K562 (cell line): ENCODE data around the gene MRNIP. TPM values are rescaled to one million over a fixed set of nuclear protein-coding genes. Genes with fewer than 3 reads are reported as not detected.

ENCODE experiments used
- CCNT2 ChIP-seq: IDR thresholded peaks from 2 replicates; pipeline ENCODE4 v1.6.1; 2011; ENCODE audit warnings: borderline replicate concordance, low read depth, mild to moderate bottlenecking, moderate library complexity, mixed read lengths, low read length; ENCODE audit not compliant: insufficient read length; ENCODE audit errors: extremely low read depth
- CEBPB ChIP-seq: fragments of 450-650 bp; IDR thresholded peaks from 2 replicates; pipeline ENCODE4 v1.6.1; 2016; ENCODE audit warnings: missing genetic modification characterization, missing compliant biosample characterization
- ESRRB ChIP-seq: fragments of 250-450 bp; sonication (Bioruptor Pico); IDR thresholded peaks from 2 replicates; pipeline ENCODE4 v1.5.0; 2020; ENCODE audit warnings: mild to moderate bottlenecking, moderate library complexity, borderline replicate concordance
- GATA2 ChIP-seq: sonication (generic); formaldehyde crosslinking; IDR thresholded peaks from 2 replicates; pipeline ENCODE4 v1.4.0; 2020; ENCODE audit warnings: mild to moderate bottlenecking, missing genetic modification reagents
- IFI16 ChIP-seq: fragments of 250-450 bp; sonication (Bioruptor Pico); IDR thresholded peaks from 2 replicates; pipeline ENCODE4 v2.1.2; 2022; ENCODE audit warnings: mild to moderate bottlenecking, inconsistent platforms
- IRF9 ChIP-seq: fragments of 450-650 bp; IDR thresholded peaks from 2 replicates; pipeline ENCODE4 v1.6.1; 2016; ENCODE audit warnings: missing biosample characterization, missing genetic modification characterization
- JUND ChIP-seq, 2 experiments: IDR thresholded peaks; 2 replicates in 1 of 2; 3 replicates in 1 of 2; pipeline ENCODE4 v1.6.1; 2011; ENCODE audit warnings: borderline replicate concordance in 2 of 2, low read depth in 2 of 2, low read length in 2 of 2, improper control_type of control experiment in 1 of 2, missing biosample characterization in 1 of 2, missing genetic modification characterization in 1 of 2, missing genetic modification reagents in 1 of 2
- KAT8 ChIP-seq: fragments of 450-650 bp; IDR thresholded peaks from 2 replicates; pipeline ENCODE4 v1.6.1; 2016; ENCODE audit warnings: low read depth, mild to moderate bottlenecking
- NFATC3 ChIP-seq: fragments of 450-650 bp; IDR thresholded peaks from 2 replicates; pipeline ENCODE4 v1.6.1; 2017; ENCODE audit warnings: mild to moderate bottlenecking
- NFRKB ChIP-seq: fragments of 450-650 bp; IDR thresholded peaks from 2 replicates; pipeline ENCODE4 v1.6.1; 2016; ENCODE audit warnings: low read depth
- PHF21A ChIP-seq: fragments of 450-650 bp; IDR thresholded peaks from 2 replicates; pipeline ENCODE4 v1.6.1; 2017; ENCODE audit warnings: low read depth, borderline replicate concordance
- STAG1 ChIP-seq: sonication (generic); formaldehyde crosslinking; IDR thresholded peaks from 2 replicates; pipeline ENCODE4 v1.5.0; 2020; ENCODE audit warnings: missing genetic modification reagents, borderline replicate concordance
- THRB ChIP-seq: fragments of 450-650 bp; formaldehyde crosslinking; conservative IDR thresholded peaks from 2 replicates; pipeline ENCODE4 v1.4.0; 2022; ENCODE audit warnings: mild to moderate bottlenecking, missing genetic modification characterization
- ZBTB33 ChIP-seq: sonication (generic); formaldehyde crosslinking; IDR thresholded peaks from 2 replicates; pipeline ENCODE4 v1.8.1; 2023; ENCODE audit warnings: mild to moderate bottlenecking, missing genetic modification reagents
- ZNF280B ChIP-seq: fragments of 250-450 bp; sonication (Bioruptor Pico); IDR thresholded peaks from 2 replicates; pipeline ENCODE4 v1.5.1; 2021; ENCODE audit warnings: mild to moderate bottlenecking
- ZNF717 ChIP-seq: fragments of 250-450 bp; sonication (Bioruptor Pico); IDR thresholded peaks from 2 replicates; pipeline ENCODE4 v1.5.0; 2021
- ZNF778 ChIP-seq: fragments of 450-650 bp; formaldehyde crosslinking; IDR thresholded peaks from 2 replicates; pipeline ENCODE4 v1.4.0; 2020; ENCODE audit warnings: mild to moderate bottlenecking, moderate library complexity
- polyA plus RNA-seq, 8 experiments: library from polyadenylated mRNA; depleted of rRNA in 4 of 8; stranded (reverse) in 5 of 8; unstranded in 3 of 8; fragments of >200 nt; fragmentation: Nextera tagmentation in 2 of 8; fragmentation: Illumina TruSeq in 1 of 8; extraction: Ambion mirVana in 2 of 8; extraction: Trizol in 1 of 8; gene quantifications; 2 replicates each; pipeline versions ENCODE4 v1.2.1 to v1.2.3, GENCODE V29; 2011 to 2014; ENCODE audit warnings: inconsistent platforms in 1 of 8, missing spikeins in 1 of 8
- total RNA-seq, 7 experiments: library from RNA; depleted of rRNA in 6 of 7; stranded (reverse); fragments of >200 nt in 6 of 7; fragmentation: Illumina TruSeq in 2 of 7; extraction: Trizol in 2 of 7; gene quantifications; 2 replicates each; pipeline versions ENCODE4 v1.2.1 to v1.2.3, GENCODE V29; 2011 to 2021; ENCODE audit warnings: low replicate concordance in 1 of 7

The MRNIP gene
- total and polyA plus RNA-seq, 9 of the 15 experiments (the other 6 are each of a cell fraction or from before 2014, with no cell fraction given): 3.6 to 39.0 (median 16.8) TPM

GRCh38 chr5:179870403-179870903 is 11.8 kb upstream of the MRNIP start (continued):
- peak; percentile 55; the same call in 1 of the 2 replicates for TF ChIP-seq ZBTB33 (CRISPR knock-in tag)
- no peak for TF ChIP-seq THRB (CRISPR knock-in tag)
- TF ChIP-seq ZNF717: no peak
- peak; percentile 71; the same call in 1 of the 2 replicates for TF ChIP-seq STAG1 (CRISPR knock-in tag)
- TF ChIP-seq NFATC3: no peak
- no peak for TF ChIP-seq GATA2
- TF ChIP-seq JUND (IDR thresholded peaks at IDR 0.05; ENCODE audit: borderline replicate concordance, low read depth, low read length): 0 out of 2 replicates have a peak, but pooled peaks have one; percentile 5
- TF ChIP-seq JUND (tag; IDR thresholded peaks at IDR 0.05; ENCODE audit: borderline replicate concordance, low read depth, low read length): no peak; the same call in 2 of the 3 replicates
- TF ChIP-seq IFI16: no peak
- no peak for TF ChIP-seq NFRKB
- no peak for TF ChIP-seq ESRRB
- TF ChIP-seq ZNF280B (CRISPR knock-in tag): no peak
- no peak for TF ChIP-seq KAT8
- TF ChIP-seq CEBPB: no peak
- no peak for TF ChIP-seq ZNF778 (CRISPR knock-in tag)
- no peak for TF ChIP-seq IRF9
- TF ChIP-seq CCNT2: no peak
- TF ChIP-seq PHF21A: no peak
